Renal cortex interstitium (tissue), 11 donors: Measurements from ENCODE around the gene RIPK3. TPM values are rescaled to one million over a fixed set of nuclear protein-coding genes. Genes with fewer than 3 reads are reported as not detected.
"Not testable (repeated sequence)": the region's sequence is repeated elsewhere in the genome, so short reads cannot be mapped to it uniquely, and the experiment has no call there.

Source experiments
- DNase-seq, 11 donors: peaks; one replicate each; pipeline ENCODE4 v3.0.0-alpha.2; 2013; ENCODE audit warnings: low read depth in 9 of 11, low spot score in 4 of 11; ENCODE audit errors: extremely low read depth in 1 of 11
- polyA plus RNA-seq, 3 donors: library from polyadenylated mRNA; unstranded; fragments of 120-200 nt; gene quantifications; one replicate each; pipeline ENCODE4 v1.2.1, GENCODE V29; 2013; ENCODE audit not compliant: insufficient read length in 3 of 3

Gene RIPK3
- polyA plus RNA-seq, 3 donors = 2.5 to 4.5 (median 3.1) TPM

GRCh38 chr14:24330973-24331674, 8.7 kb downstream of the RIPK3 start:
- DNase-seq = no peak

DNA sequence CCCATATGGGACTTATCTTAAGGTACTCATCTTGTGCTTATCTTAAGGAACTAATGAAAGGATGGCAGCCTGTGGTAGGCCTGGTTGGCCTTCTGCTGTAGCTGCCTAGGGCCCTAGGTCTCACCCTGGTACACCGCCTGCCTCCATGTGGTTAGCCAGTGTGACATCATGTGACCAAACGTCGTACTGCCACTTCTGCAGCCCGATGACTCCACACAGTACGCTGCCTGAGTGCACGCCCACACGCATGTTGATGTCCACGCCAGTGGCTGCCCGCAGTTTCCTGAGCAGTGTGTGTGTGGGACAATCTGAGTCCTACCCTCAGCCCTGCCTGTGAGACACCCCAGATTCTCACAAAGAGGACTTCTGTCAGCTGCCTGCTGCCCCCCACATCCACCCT, 10.1 kb downstream of the RIPK3 start:
- DNase-seq = no peak

GRCh38 chr14:24329073-24329663, 10.6 kb downstream of the RIPK3 start:
- no peak for DNase-seq

- DNase-seq = not testable (repeated sequence)
Observed at GRCh38 chr14:24327914-24328313, 11.9 kb downstream of the RIPK3 start.

GRCh38 chr14:24327303-24327702, 12.5 kb downstream of the RIPK3 start:
- no peak for DNase-seq

GRCh38 chr14:24325963-24326362, 13.8 kb downstream of the RIPK3 start:
- DNase-seq = no peak

- DNase-seq = no peak
Observed at GRCh38 chr14:24325041-24325530, 14.7 kb downstream of the RIPK3 start.

DNA sequence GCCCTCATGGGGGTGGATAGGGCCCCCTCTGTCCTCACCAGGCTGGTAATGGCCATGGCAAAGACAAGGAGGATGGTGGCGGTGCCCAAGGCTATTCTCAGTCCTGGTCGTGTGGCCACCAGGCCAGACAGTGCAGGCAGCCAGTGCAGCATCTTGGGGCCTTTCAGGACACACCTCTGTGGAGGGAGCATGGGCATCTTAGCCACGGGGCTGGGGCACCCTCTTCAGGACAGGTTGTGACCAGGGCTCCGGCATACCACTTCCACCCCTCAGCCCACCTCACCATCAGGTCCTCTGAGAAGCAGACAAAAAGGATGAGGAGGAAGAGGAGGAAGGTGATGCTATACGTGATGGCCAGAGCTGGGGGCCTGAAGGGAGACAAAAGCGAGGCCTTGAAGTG, 15.8 kb downstream of the RIPK3 start:
- DNase-seq = no peak

- DNase-seq = no peak
Observed at GRCh38 chr14:24323341-24323740, 16.4 kb downstream of the RIPK3 start.

DNA sequence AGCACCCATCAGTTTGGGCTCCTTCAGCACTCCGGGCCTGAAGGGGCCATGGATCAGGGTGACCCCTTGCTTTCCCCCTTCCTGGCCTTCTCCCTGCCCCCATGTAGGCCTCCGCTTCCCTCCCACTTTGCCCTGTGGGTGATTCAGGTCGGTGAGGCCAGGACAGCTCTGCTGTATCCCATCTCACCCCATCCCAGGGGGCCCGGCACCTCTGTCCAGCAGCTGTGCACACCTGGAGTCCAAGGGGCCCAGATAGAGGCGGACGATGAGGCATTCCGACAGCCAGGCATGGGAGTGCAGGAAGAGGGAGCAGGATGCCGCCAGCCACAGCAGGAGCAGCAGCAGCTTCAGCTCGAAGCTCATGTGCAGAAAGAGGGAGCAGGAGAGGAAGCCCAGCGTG, 17.1 kb downstream of the RIPK3 start:
- DNase-seq = no peak

DNA sequence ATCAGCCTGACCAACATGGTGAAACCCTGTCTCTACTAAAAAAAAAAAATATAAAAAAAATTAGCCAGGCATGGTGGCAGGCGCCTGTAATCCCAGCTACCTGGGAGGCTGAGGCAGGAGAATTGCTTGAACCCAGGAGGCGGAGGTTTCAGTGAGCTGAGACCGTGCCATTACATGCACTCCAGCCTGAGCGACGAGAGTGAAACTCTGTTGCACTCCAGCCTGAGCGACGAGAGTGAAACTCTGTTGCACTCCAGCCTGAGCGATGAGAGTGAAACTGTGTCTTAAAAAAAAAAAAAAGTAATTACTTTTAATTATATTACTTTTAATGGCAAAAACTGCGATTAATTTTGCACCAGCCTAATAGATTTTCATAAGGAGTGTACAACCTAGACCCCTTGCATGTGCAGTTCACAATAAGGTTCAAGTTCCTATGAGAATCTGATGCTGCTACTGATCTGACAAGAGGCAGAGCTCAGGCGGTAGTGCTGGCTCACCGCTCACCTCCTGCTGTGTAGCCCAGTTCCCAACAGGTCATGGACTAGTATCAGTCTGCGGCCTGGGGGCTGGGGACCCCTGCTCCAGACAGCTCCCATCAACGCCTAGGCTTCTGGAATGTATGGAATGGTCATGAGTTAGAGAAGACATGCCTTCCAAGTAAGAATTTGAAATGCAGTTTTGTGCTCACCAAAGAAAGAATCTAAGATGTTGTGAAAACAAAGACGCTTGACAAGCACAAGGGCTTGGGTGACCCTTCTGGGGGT, 18.4 kb downstream of the RIPK3 start:
- no peak for DNase-seq

DNA sequence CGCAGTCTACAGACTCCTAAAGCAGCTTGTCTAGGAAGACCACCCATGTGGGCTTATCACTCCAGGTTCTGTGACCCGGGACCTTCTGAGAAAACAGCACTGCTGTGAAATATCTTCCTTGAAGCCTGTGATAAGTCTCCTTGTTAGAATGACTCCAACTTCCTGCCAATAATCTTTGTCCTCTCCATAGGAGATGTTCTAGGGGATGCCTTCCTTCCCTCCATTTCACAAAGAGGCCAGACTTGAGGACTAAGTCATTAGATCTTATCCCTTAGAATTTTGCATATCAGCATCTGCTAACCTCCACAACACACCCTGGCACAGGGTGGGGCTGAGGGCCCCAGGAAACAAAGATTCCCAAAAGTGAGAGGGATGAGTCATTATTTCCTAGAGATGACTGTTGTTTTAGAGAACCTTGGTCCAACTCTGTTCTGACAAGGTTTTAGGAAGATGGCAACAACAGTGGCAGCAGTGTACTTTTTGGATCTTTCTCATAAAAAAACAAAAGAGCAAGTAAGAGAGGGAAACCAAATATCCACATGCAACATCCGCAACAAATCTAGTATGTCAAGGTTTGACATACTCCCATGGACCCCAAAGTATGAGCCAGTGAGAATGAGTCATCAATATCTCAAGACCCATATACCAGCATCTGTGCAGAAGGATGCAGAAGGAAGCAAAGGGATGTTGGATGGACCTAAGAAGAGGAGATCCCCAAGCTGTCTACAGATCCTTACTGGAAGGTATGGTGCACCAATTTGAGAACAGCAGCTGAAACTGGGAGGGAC, 22.5 kb downstream of the RIPK3 start:
- no peak for DNase-seq

- no peak for DNase-seq
Observed at GRCh38 chr14:24316597-24316950, 23.2 kb downstream of the RIPK3 start.

DNA sequence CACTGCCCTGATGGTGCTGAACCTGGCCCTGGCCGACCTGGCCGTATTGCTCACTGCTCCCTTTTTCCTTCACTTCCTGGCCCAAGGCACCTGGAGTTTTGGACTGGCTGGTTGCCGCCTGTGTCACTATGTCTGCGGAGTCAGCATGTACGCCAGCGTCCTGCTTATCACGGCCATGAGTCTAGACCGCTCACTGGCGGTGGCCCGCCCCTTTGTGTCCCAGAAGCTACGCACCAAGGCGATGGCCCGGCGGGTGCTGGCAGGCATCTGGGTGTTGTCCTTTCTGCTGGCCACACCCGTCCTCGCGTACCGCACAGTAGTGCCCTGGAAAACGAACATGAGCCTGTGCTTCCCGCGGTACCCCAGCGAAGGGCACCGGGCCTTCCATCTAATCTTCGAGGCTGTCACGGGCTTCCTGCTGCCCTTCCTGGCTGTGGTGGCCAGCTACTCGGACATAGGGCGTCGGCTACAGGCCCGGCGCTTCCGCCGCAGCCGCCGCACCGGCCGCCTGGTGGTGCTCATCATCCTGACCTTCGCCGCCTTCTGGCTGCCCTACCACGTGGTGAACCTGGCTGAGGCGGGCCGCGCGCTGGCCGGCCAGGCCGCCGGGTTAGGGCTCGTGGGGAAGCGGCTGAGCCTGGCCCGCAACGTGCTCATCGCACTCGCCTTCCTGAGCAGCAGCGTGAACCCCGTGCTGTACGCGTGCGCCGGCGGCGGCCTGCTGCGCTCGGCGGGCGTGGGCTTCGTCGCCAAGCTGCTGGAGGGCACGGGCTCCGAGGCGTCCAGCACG, 23.8 kb downstream of the RIPK3 start:
- DNase-seq = no peak

DNA sequence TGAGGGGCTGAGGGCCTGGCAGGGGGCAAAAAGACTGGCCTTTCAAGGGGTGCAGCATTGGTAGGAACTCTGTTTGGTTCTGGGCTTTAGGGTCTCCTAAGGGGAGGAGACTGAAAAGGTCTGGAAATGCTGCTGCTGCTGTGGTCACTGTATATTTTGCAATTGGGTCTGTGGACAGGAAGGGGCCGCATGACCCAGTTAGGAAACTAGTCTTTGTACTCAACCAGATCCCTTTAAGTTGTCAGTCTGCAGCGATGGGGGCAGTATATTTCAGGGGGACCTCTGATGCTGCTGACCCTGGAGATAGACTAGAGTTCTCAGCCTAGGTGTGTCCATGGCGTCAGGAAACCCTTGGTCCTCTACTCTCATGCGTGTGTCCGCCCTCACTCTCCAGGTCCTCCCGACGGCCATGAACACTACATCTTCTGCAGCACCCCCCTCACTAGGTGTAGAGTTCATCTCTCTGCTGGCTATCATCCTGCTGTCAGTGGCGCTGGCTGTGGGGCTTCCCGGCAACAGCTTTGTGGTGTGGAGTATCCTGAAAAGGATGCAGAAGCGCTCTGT, 24.5 kb downstream of the RIPK3 start:
- DNase-seq = no peak

GRCh38 chr14:24314377-24315193, 25.2 kb downstream of the RIPK3 start:
- no peak for DNase-seq

- no peak for DNase-seq
Observed at GRCh38 chr14:24313913-24314312, 25.9 kb downstream of the RIPK3 start.
